RWPE1 (cell line): ENCODE measurements around the gene SRGAP3.
A peak's percentile ranks its signal among the peaks of the same experiment; 100 is the strongest.

Experiments
- CTCF ChIA-PET: fragments of 350-600 bp; sonication (Branson Sonifier 250); formaldehyde crosslinking; extraction: SDS; loops from one replicate; lab custom pipeline; 2021; lab: Yijun Ruan, JAX
- POLR2A ChIA-PET: fragments of 400-600 bp; formaldehyde crosslinking; extraction: SDS; loops from one replicate; lab custom pipeline; 2020; ENCODE audit warnings: antibody characterized with exemption; ENCODE audit not compliant: low non-redundant PET; lab: Yijun Ruan, JAX
- DNase-seq: peaks from one replicate; pipeline ENCODE4 v3.0.0; 2012; ENCODE audit warnings: low spot score
- H3K27ac ChIP-seq: fragments of 450-650 bp; 2 replicates; pipeline ENCODE4 v1.5.1; 2017
- TF ChIP-seq, protein P1 (sequence below): fragments of 450-650 bp; conservative IDR thresholded peaks from 2 replicates; pipeline ENCODE4 v1.5.1; 2017; ENCODE audit warnings: low read depth, mild to moderate bottlenecking

Gene SRGAP3

DNA sequence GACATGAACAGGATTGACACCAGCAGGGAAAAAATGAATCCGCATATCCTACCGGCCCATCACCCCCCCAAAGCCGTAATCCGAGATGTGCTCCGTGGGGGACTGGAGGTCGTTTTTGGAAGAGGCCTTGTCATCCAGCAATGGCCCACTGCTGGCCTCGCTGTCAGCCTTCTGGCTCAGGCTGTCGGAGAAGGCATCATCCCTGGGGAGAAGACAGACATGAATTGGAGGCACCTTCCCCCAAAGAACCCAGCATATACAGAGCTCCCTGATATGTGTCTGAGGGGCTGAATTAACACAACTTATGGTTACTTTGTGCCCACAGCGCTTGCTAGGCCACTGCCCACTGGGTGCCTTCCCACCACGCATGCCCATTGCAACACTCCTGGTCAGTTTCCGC is 256.6 kb downstream of the SRGAP3 start:
- H3K27ac ChIP-seq, result no peak overlapping the region
- TF ChIP-seq, protein P1, sequence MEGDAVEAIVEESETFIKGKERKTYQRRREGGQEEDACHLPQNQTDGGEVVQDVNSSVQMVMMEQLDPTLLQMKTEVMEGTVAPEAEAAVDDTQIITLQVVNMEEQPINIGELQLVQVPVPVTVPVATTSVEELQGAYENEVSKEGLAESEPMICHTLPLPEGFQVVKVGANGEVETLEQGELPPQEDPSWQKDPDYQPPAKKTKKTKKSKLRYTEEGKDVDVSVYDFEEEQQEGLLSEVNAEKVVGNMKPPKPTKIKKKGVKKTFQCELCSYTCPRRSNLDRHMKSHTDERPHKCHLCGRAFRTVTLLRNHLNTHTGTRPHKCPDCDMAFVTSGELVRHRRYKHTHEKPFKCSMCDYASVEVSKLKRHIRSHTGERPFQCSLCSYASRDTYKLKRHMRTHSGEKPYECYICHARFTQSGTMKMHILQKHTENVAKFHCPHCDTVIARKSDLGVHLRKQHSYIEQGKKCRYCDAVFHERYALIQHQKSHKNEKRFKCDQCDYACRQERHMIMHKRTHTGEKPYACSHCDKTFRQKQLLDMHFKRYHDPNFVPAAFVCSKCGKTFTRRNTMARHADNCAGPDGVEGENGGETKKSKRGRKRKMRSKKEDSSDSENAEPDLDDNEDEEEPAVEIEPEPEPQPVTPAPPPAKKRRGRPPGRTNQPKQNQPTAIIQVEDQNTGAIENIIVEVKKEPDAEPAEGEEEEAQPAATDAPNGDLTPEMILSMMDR, result no peak
- POLR2A ChIA-PET, result interaction anchor here (0.6 kb wide), 1 partner anchor 371 kb away, joined by 4 read pairs; no protein-coding TSS in a partner anchor
- CTCF ChIA-PET, result no interaction called here
- DNase-seq, result no peak

- CTCF ChIA-PET, result no interaction called here
- H3K27ac ChIP-seq, result no peak overlapping the region
- POLR2A ChIA-PET, result interaction anchor here (0.6 kb wide), 1 partner anchor 371 kb away, joined by 4 read pairs; no protein-coding TSS in a partner anchor
- no peak for DNase-seq
- TF ChIP-seq, protein P1, result no peak
Observed at GRCh38 chr3:8992199-8992598, 257.2 kb downstream of the SRGAP3 start.

- no peak overlapping the region for H3K27ac ChIP-seq
- no peak for DNase-seq
- ChIA-PET POLR2A (no interaction called here), CTCF (interaction anchor here (0.6 kb wide), 1 partner anchor 308 kb away, joined by 3 read pairs; no protein-coding TSS in a partner anchor)
- TF ChIP-seq, protein P1, result no peak
Observed at GRCh38 chr3:8990266-8991215, 258.9 kb downstream of the SRGAP3 start.

DNA sequence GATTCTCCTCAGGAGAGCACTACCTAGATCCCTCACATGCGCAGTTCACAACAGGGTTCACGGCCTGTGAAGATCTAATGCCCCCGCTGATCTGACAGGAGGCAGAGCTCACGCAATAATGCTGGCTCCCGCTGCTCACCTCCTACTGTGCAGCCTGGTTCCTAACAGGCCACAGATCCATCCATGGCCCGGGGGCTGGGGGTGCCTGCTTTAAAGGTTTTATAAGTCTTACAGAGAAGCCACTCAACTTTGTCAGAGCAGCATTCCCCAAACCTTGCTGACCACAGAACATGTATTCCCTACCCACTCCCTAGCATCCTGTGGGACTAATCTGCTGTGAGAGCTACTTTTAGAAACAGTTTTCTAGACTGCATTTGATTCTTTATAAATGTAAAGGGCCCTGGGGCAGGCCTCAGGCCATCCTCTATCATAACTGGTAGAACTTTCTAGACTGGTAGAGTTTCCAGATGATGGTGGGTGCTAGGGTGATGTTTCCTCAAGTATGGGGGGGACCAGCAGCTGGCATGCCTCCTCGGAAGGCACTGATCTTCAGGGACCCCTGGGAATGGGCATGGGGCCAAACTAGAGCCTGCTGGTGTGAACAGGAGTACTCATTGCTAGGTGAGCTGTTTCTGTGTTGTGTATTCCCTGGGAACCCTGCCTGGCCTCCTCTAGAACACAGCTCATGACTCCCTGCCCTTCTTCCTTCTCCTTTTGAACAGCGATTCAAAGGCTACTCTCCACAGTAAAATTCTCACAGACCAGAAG is 260.5 kb downstream of the SRGAP3 start:
- ChIA-PET CTCF (interaction anchor here (1.3 to 1.8 kb wide), 4 partner anchors 11 to 313 kb away, joined by 4 to 16 read pairs (median 5); no protein-coding TSS in a partner anchor), POLR2A (no interaction called here)
- peak overlapping the region; percentile 9; the same call in 1 of the 2 replicates for H3K27ac ChIP-seq
- no peak for DNase-seq
- TF ChIP-seq, protein P1, result no peak

- no peak overlapping the region for H3K27ac ChIP-seq
- ChIA-PET POLR2A (no interaction called here), CTCF (interaction anchor here (1.3 to 1.8 kb wide), 4 partner anchors 12 to 314 kb away, joined by 4 to 16 read pairs (median 5); no protein-coding TSS in a partner anchor)
- TF ChIP-seq, protein P1, result no peak
- DNase-seq, result no peak
Observed at GRCh38 chr3:8988384-8988655, 261.1 kb downstream of the SRGAP3 start.
